ENCODE data around the gene GLB1L2. TPM values are rescaled to one million over a fixed set of nuclear protein-coding genes. Genes with fewer than 3 reads are reported as not detected.

Gene GLB1L2
- total RNA-seq, 5 donors from 2014 or later (not counting 1 experiment from before 2014, with no cell fraction given), result 1.4 to 3.6 (median 2.3) TPM

- Mint-ChIP-seq H3K9me3 (no peaks in the 10 kb centered on the region), H3K4me1 (peaks cover 0 to 3% (median 0%) of the 10 kb centered on the region in 3 donors), H3K27me3 (peaks cover 40 to 41% of the 10 kb centered on the region in 2 donors), H3K4me3 (no peak overlapping the region), H3K36me3 (no peaks in the 10 kb centered on the region), H3K27ac (no peak overlapping the region)
- Histone ChIP-seq H3K4me3 (ENCODE audit: control insufficient read depth in 1 of 2, extremely low read depth in 1 of 2, low read length in 1 of 2) (no peak overlapping the region), H3K4me1 (ENCODE audit: control insufficient read depth in 1 of 2, extremely low read depth in 1 of 2, insufficient read depth in 2 of 2, low read length in 2 of 2) (peaks cover 0 to 22% of the 10 kb centered on the region in 2 experiments), H3K36me3 (ENCODE audit: control insufficient read depth in 2 of 2, extremely low read depth in 1 of 2, insufficient read depth in 1 of 2, low read length in 1 of 2) (no peaks in the 10 kb centered on the region), H3K9me3 (no peaks in the 10 kb centered on the region), H3K27ac (ENCODE audit: low read length) (no peak overlapping the region), H3K27me3 (replicated peaks in 1 of 2; ENCODE audit: control insufficient read depth in 2 of 2, extremely low read depth in 1 of 2, insufficient read depth in 2 of 2, low read length in 1 of 2) (peaks cover 4 to 49% of the 10 kb centered on the region in 2 experiments)
- DNase-seq (no peak), ATAC-seq (replicated peaks in 1 of 4) (no peak)
- CTCF ChIA-PET, result no interaction called here
- 80% methylated on average over 12 of the region's 12 CpGs for WGBS (ENCODE audit: insufficient coverage)
- POLR2A ChIA-PET, result interaction anchor here in 1 of 2 donors (0.6 kb wide), 1 partner anchor 1552 kb away, joined by 3 read pairs; no protein-coding TSS in a partner anchor
Observed at GRCh38 chr11:134402910-134403309, 71.1 kb downstream of the GLB1L2 start.

- WGBS (ENCODE audit: insufficient coverage), result 90% methylated on average over 28 of the region's 30 CpGs
- CTCF ChIA-PET, result no interaction called here
- H3K27me3 Mint-ChIP-seq, result peaks cover 46 to 48% of the 10 kb centered on the region in 2 donors
Observed at GRCh38 chr11:134404575-134405341, 73.0 kb downstream of the GLB1L2 start.

GRCh38 chr11:134405436-134405835 is 73.6 kb downstream of the GLB1L2 start:
- ChIA-PET POLR2A (no interaction called here), CTCF (no interaction called here)
- peaks cover 48 to 51% of the 10 kb centered on the region in 2 donors for H3K27me3 Mint-ChIP-seq
- no peak for ATAC-seq (replicated peaks in 1 of 4)
- WGBS (ENCODE audit: insufficient coverage), result 83% methylated on average over 2 of the region's 8 CpGs
- H3K4me1 Mint-ChIP-seq, result peaks cover 5 to 12% (median 9%) of the 10 kb centered on the region in 3 donors
- H3K36me3 Mint-ChIP-seq, result no peaks in the 10 kb centered on the region
- no peak for DNase-seq
- Histone ChIP-seq H3K9me3 (no peaks in the 10 kb centered on the region), H3K4me3 (ENCODE audit: control insufficient read depth in 1 of 2, extremely low read depth in 1 of 2, low read length in 1 of 2) (no peak overlapping the region), H3K36me3 (ENCODE audit: control insufficient read depth in 2 of 2, extremely low read depth in 1 of 2, insufficient read depth in 1 of 2, low read length in 1 of 2) (no peaks in the 10 kb centered on the region), H3K27ac (ENCODE audit: low read length) (no peak overlapping the region), H3K27me3 (replicated peaks in 1 of 2; ENCODE audit: control insufficient read depth in 2 of 2, extremely low read depth in 1 of 2, insufficient read depth in 2 of 2, low read length in 1 of 2) (peaks cover 10 to 58% of the 10 kb centered on the region in 2 experiments), H3K4me1 (ENCODE audit: control insufficient read depth in 1 of 2, extremely low read depth in 1 of 2, insufficient read depth in 2 of 2, low read length in 2 of 2) (peaks cover 0 to 26% of the 10 kb centered on the region in 2 experiments)
- H3K9me3 Mint-ChIP-seq, result no peaks in the 10 kb centered on the region
- H3K4me3 Mint-ChIP-seq, result no peak overlapping the region
- no peak overlapping the region for H3K27ac Mint-ChIP-seq

More at GRCh38 chr11:134404575-134405341, 73.0 kb downstream of the GLB1L2 start:
- Mint-ChIP-seq H3K27ac (no peak overlapping the region), H3K4me3 (no peak overlapping the region), H3K9me3 (no peaks in the 10 kb centered on the region), H3K36me3 (no peaks in the 10 kb centered on the region), H3K4me1 (peaks cover 0 to 5% (median 2%) of the 10 kb centered on the region in 3 donors)
- POLR2A ChIA-PET, result no interaction called here
- Histone ChIP-seq H3K4me1 (ENCODE audit: control insufficient read depth in 1 of 2, extremely low read depth in 1 of 2, insufficient read depth in 2 of 2, low read length in 2 of 2) (peaks cover 0 to 20% of the 10 kb centered on the region in 2 experiments), H3K9me3 (no peaks in the 10 kb centered on the region), H3K27me3 (replicated peaks in 1 of 2; ENCODE audit: control insufficient read depth in 2 of 2, extremely low read depth in 1 of 2, insufficient read depth in 2 of 2, low read length in 1 of 2) (peaks cover 5 to 51% of the 10 kb centered on the region in 2 experiments), H3K36me3 (ENCODE audit: control insufficient read depth in 2 of 2, extremely low read depth in 1 of 2, insufficient read depth in 1 of 2, low read length in 1 of 2) (no peaks in the 10 kb centered on the region), H3K4me3 (ENCODE audit: control insufficient read depth in 1 of 2, extremely low read depth in 1 of 2, low read length in 1 of 2) (no peak overlapping the region), H3K27ac (ENCODE audit: low read length) (no peak overlapping the region)
- no peak for ATAC-seq (replicated peaks in 1 of 4)
- DNase-seq, result no peak

- no peaks in the 10 kb centered on the region for H3K9me3 Mint-ChIP-seq
- no peak for ATAC-seq (replicated peaks in 1 of 4)
Observed at GRCh38 chr11:134405841-134406240, 74.1 kb downstream of the GLB1L2 start.

GRCh38 chr11:134406264-134407185 is 74.7 kb downstream of the GLB1L2 start:
- DNase-seq (no peak), ATAC-seq (replicated peaks in 1 of 4) (no peak)
- H3K36me3 ChIP-seq (ENCODE audit: control insufficient read depth in 2 of 2, extremely low read depth in 1 of 2, insufficient read depth in 1 of 2, low read length in 1 of 2), result no peaks in the 10 kb centered on the region
- Mint-ChIP-seq H3K27ac (no peak overlapping the region), H3K4me1 (peaks cover 12 to 20% (median 16%) of the 10 kb centered on the region in 3 donors), H3K36me3 (no peaks in the 10 kb centered on the region), H3K9me3 (no peaks in the 10 kb centered on the region), H3K4me3 (no peak overlapping the region), H3K27me3 (peaks cover 49 to 58% of the 10 kb centered on the region in 2 donors)
- no peaks in the 10 kb centered on the region for H3K9me3 ChIP-seq
- H3K27me3 ChIP-seq (replicated peaks in 1 of 2; ENCODE audit: control insufficient read depth in 2 of 2, extremely low read depth in 1 of 2, insufficient read depth in 2 of 2, low read length in 1 of 2), result peaks cover 13 to 69% of the 10 kb centered on the region in 2 experiments
- H3K4me1 ChIP-seq (ENCODE audit: control insufficient read depth in 1 of 2, extremely low read depth in 1 of 2, insufficient read depth in 2 of 2, low read length in 2 of 2), result peaks cover 0 to 37% of the 10 kb centered on the region in 2 experiments
- H3K4me3 ChIP-seq (ENCODE audit: control insufficient read depth in 1 of 2, extremely low read depth in 1 of 2, low read length in 1 of 2), result no peak overlapping the region
- ChIA-PET CTCF (no interaction called here), POLR2A (no interaction called here)
- WGBS (ENCODE audit: insufficient coverage), result 57% methylated on average over 7 of the region's 11 CpGs
- H3K27ac ChIP-seq (ENCODE audit: low read length), result no peak overlapping the region

More at GRCh38 chr11:134405841-134406240, 74.1 kb downstream of the GLB1L2 start:
- Mint-ChIP-seq H3K27ac (no peak overlapping the region), H3K4me1 (peaks cover 9 to 16% (median 11%) of the 10 kb centered on the region in 3 donors), H3K36me3 (no peaks in the 10 kb centered on the region), H3K4me3 (no peak overlapping the region), H3K27me3 (peaks cover 51% of the 10 kb centered on the region in 2 donors)
- CTCF ChIA-PET, result no interaction called here
- DNase-seq, result no peak
- Histone ChIP-seq H3K4me1 (ENCODE audit: control insufficient read depth in 1 of 2, extremely low read depth in 1 of 2, insufficient read depth in 2 of 2, low read length in 2 of 2) (peaks cover 0 to 30% of the 10 kb centered on the region in 2 experiments), H3K36me3 (ENCODE audit: control insufficient read depth in 2 of 2, extremely low read depth in 1 of 2, insufficient read depth in 1 of 2, low read length in 1 of 2) (no peaks in the 10 kb centered on the region), H3K27ac (ENCODE audit: low read length) (no peak overlapping the region), H3K27me3 (replicated peaks in 1 of 2; ENCODE audit: control insufficient read depth in 2 of 2, extremely low read depth in 1 of 2, insufficient read depth in 2 of 2, low read length in 1 of 2) (peaks cover 13 to 62% of the 10 kb centered on the region in 2 experiments), H3K9me3 (no peaks in the 10 kb centered on the region), H3K4me3 (ENCODE audit: control insufficient read depth in 1 of 2, extremely low read depth in 1 of 2, low read length in 1 of 2) (no peak overlapping the region)
- 60% methylated on average over 1 of the region's 9 CpGs for WGBS (ENCODE audit: insufficient coverage)
- POLR2A ChIA-PET, result no interaction called here

- 66% methylated on average over 5 of the region's 12 CpGs for WGBS (ENCODE audit: insufficient coverage)
- ChIA-PET CTCF (no interaction called here), POLR2A (no interaction called here)
- Histone ChIP-seq H3K27ac (ENCODE audit: low read length) (no peak overlapping the region), H3K4me1 (ENCODE audit: control insufficient read depth in 1 of 2, extremely low read depth in 1 of 2, insufficient read depth in 2 of 2, low read length in 2 of 2) (peaks cover 0 to 39% of the 10 kb centered on the region in 2 experiments), H3K4me3 (ENCODE audit: control insufficient read depth in 1 of 2, extremely low read depth in 1 of 2, low read length in 1 of 2) (no peak overlapping the region), H3K36me3 (ENCODE audit: control insufficient read depth in 2 of 2, extremely low read depth in 1 of 2, insufficient read depth in 1 of 2, low read length in 1 of 2) (no peaks in the 10 kb centered on the region), H3K9me3 (no peaks in the 10 kb centered on the region), H3K27me3 (replicated peaks in 1 of 2; ENCODE audit: control insufficient read depth in 2 of 2, extremely low read depth in 1 of 2, insufficient read depth in 2 of 2, low read length in 1 of 2) (peaks cover 13 to 66% of the 10 kb centered on the region in 2 experiments)
- no peak overlapping the region for H3K4me3 Mint-ChIP-seq
- DNase-seq (no peak), ATAC-seq (replicated peaks in 1 of 4) (no peak)
- peaks cover 49 to 58% of the 10 kb centered on the region in 2 donors for H3K27me3 Mint-ChIP-seq
- no peak overlapping the region for H3K27ac Mint-ChIP-seq
- H3K4me1 Mint-ChIP-seq, result peaks cover 12 to 20% (median 16%) of the 10 kb centered on the region in 3 donors
- H3K9me3 Mint-ChIP-seq, result no peaks in the 10 kb centered on the region
- H3K36me3 Mint-ChIP-seq, result no peaks in the 10 kb centered on the region
Observed at GRCh38 chr11:134407321-134407828, 75.6 kb downstream of the GLB1L2 start.

Measured in T-cell (primary cell).